ENCODE results near the gene TRPM3. TPM values are rescaled to one million over a fixed set of nuclear protein-coding genes. Genes with fewer than 3 reads are reported as not detected.
A peak's percentile ranks its signal among the peaks of the same experiment; 100 is the strongest.

Gene TRPM3
- total and polyA plus RNA-seq, 9 of the 15 experiments (the other 6 are each of a cell fraction or from before 2014, with no cell fraction given) = 0.04 TPM; not detected in 8

GRCh38 chr9:70499621-70500020, 621.8 kb downstream of the TRPM3 start:
- ATAC-seq (no peak), DNase-seq (ENCODE audit: extremely low read depth in 1 of 4, low spot score in 3 of 4) (no peak), FAIRE-seq (no peak)
- Histone ChIP-seq H2AFZ (ENCODE audit: low read depth, low read length) (no peak overlapping the region), H3K9ac (ENCODE audit: insufficient read depth in 1 of 2, low read depth in 2 of 2, low read length in 2 of 2) (no peak overlapping the region), H3K9me3 (replicated peaks; ENCODE audit: control insufficient read depth, insufficient read depth, low read depth, low read length) (no peaks in the 10 kb centered on the region), H3K79me2 (ENCODE audit: control insufficient read depth, insufficient read depth, low read length) (no peaks in the 10 kb centered on the region), H3K27ac (ENCODE audit: extremely low read depth, low read depth, low read length) (no peak overlapping the region), H3K4me1 (replicated peaks in 1 of 2; ENCODE audit: control insufficient read depth in 2 of 2, insufficient read depth in 2 of 2, low read length in 2 of 2) (peaks cover 0 to 8% of the 10 kb centered on the region in 2 experiments; a peak in 3 of 5 replicates), H3K4me3 (no peak overlapping the region), H3K36me3 (ENCODE audit: control insufficient read depth, insufficient read depth, low read length) (no peaks in the 10 kb centered on the region), H3K9me1 (ENCODE audit: control insufficient read depth, insufficient read depth, low read length) (no peaks in the 10 kb centered on the region), H4K20me1 (replicated peaks; ENCODE audit: control insufficient read depth, insufficient read depth, low read length) (no peaks in the 10 kb centered on the region), H3K27me3 (ENCODE audit: control insufficient read depth in 2 of 2, insufficient read depth in 2 of 2, low read length in 2 of 2) (no peaks in the 10 kb centered on the region), H3K4me2 (ENCODE audit: insufficient read depth, low read length) (no peak overlapping the region)
- WGBS (ENCODE audit: insufficient coverage, low coverage, missing lambda C conversion rate) = 0% methylated on average over 1 of the region's 1 CpG
- in situ Hi-C loops (cut with MboI) = no loop called here
- CTCF ChIA-PET (ENCODE audit: low intra/inter-chr PET ratio) = no interaction called here
- no TSS peak for BruUV-seq (replicated peaks)
- POLR2A ChIA-PET = interaction anchor here (1.1 to 1.6 kb wide), 2 partner anchors 10 to 79 kb away, joined by 3 to 4 read pairs; no protein-coding TSS in a partner anchor
- intact Hi-C loops (cut with micrococcal nuclease) = loop anchor here (2.0 kb wide), 1 partner anchor 101 kb away; no protein-coding TSS in a partner anchor
- no peak for TF ChIP-seq RAD51 (IDR thresholded peaks at IDR 0.05; ENCODE audit: borderline replicate concordance, low read depth)
- peak; percentile 44; the same call in 1 of the 2 replicates for TF ChIP-seq C11orf30 (IDR thresholded peaks at IDR 0.05; ENCODE audit: low read depth)
- TF ChIP-seq IFI16 (CRISPR knock-in tag; IDR thresholded peaks at IDR 0.05) = no peak
- peak; percentile 75; the same call in 1 of the 2 replicates for TF ChIP-seq MAFG (tag; conservative IDR thresholded peaks at IDR 0.05)
- TF ChIP-seq, protein P1, sequence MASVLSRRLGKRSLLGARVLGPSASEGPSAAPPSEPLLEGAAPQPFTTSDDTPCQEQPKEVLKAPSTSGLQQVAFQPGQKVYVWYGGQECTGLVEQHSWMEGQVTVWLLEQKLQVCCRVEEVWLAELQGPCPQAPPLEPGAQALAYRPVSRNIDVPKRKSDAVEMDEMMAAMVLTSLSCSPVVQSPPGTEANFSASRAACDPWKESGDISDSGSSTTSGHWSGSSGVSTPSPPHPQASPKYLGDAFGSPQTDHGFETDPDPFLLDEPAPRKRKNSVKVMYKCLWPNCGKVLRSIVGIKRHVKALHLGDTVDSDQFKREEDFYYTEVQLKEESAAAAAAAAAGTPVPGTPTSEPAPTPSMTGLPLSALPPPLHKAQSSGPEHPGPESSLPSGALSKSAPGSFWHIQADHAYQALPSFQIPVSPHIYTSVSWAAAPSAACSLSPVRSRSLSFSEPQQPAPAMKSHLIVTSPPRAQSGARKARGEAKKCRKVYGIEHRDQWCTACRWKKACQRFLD (CRISPR knock-in tag; IDR thresholded peaks at IDR 0.05) = no peak
- TF ChIP-seq ZNF551 (CRISPR knock-in tag; IDR thresholded peaks at IDR 0.05) = no peak
- no peak for TF ChIP-seq SMARCE1 (IDR thresholded peaks at IDR 0.05)
- no peak for TF ChIP-seq ZEB2 (IDR thresholded peaks at IDR 0.05)
- no peak for TF ChIP-seq RAD21 (CRISPR knock-in tag; conservative IDR thresholded peaks at IDR 0.05 in 1 of 2, IDR thresholded peaks at IDR 0.05 in 1 of 2)
- TF ChIP-seq ZNF316 (IDR thresholded peaks at IDR 0.05) = peak; percentile 58
- no peak for TF ChIP-seq MECOM (CRISPR knock-in tag; IDR thresholded peaks at IDR 0.05)
- no peak for TF ChIP-seq ARNT (IDR thresholded peaks at IDR 0.05)
- no peak for TF ChIP-seq ZNF311 (CRISPR knock-in tag; IDR thresholded peaks at IDR 0.05)
- no peak for TF ChIP-seq TAF7 (tag; IDR thresholded peaks at IDR 0.05)
- no peak for TF ChIP-seq PBX2 (CRISPR knock-in tag; IDR thresholded peaks at IDR 0.05; ENCODE audit: low read depth)
- TF ChIP-seq PBX2 (tag; conservative IDR thresholded peaks at IDR 0.05; ENCODE audit: low read depth) = no peak
- no peak for TF ChIP-seq FIP1L1 (IDR thresholded peaks at IDR 0.05; ENCODE audit: low read depth, low read length, poor library complexity, severe bottlenecking)
- peak; percentile 26; the same call in 1 of the 2 replicates for TF ChIP-seq NFE2 (IDR thresholded peaks at IDR 0.05; ENCODE audit: low read depth)
- no peak for TF ChIP-seq GTF2E2 (tag; IDR thresholded peaks at IDR 0.05)
- no peak for TF ChIP-seq NCOA6 (IDR thresholded peaks at IDR 0.05)
- TF ChIP-seq PTBP1 (IDR thresholded peaks at IDR 0.05; ENCODE audit: low read depth, low read length) = no peak
- TF ChIP-seq HOXB6 (CRISPR knock-in tag; IDR thresholded peaks at IDR 0.05; ENCODE audit: borderline replicate concordance) = no peak
- TF ChIP-seq ELF2 (CRISPR knock-in tag; IDR thresholded peaks at IDR 0.05) = no peak
- no peak for TF ChIP-seq ZNF76 (CRISPR knock-in tag; IDR thresholded peaks at IDR 0.05; ENCODE audit: borderline replicate concordance)

Data from K562 (cell line).